Right cardiac atrium (tissue), 5 donors: ENCODE results near the gene PGLYRP3. TPM values are rescaled to one million over a fixed set of nuclear protein-coding genes. Genes with fewer than 3 reads are reported as not detected.

Experiments
- ATAC-seq, 2 donors: fragments of 200-7000 bp; cut with Tn5 transposase; one replicate each; pipeline versions ENCODE4 v1.8.0 to v1.9.1; 2020; ENCODE audit warnings: moderate library complexity in 2 of 2, mild to moderate bottlenecking in 1 of 2
- DNase-seq, 3 donors: peaks; one replicate each; pipeline ENCODE4 v3.0.0-alpha.2; 2020
- H3K27ac ChIP-seq: one replicate; pipeline ENCODE4 v1.5.1; 2013; ENCODE audit warnings: mild to moderate bottlenecking, low read length, control low read depth, moderate library complexity
- H3K27me3 ChIP-seq: one replicate; pipeline ENCODE4 v1.6.1; 2013; ENCODE audit not compliant: control insufficient read depth, insufficient read depth
- H3K4me1 ChIP-seq: one replicate; pipeline ENCODE4 v1.6.1; 2013; ENCODE audit warnings: low read length; ENCODE audit not compliant: control insufficient read depth, insufficient read depth
- H3K4me3 ChIP-seq: one replicate; pipeline ENCODE4 v1.5.1; 2013; ENCODE audit warnings: low read length, control low read depth
- H3K9me3 ChIP-seq: one replicate; pipeline ENCODE4 v1.6.1; 2013; ENCODE audit warnings: low read length; ENCODE audit not compliant: control insufficient read depth
- WGBS: extraction: QIAGEN DNeasy Blood & Tissue Kit; methylation state at CpG from one replicate; pipeline ENCODE4 v1.1.7; 2013; 5-methylcytosine and 5-hydroxymethylcytosine counted together
- intact Hi-C, 4 donors: fragments of 100-400 bp; cut with DNase I; formaldehyde crosslinking; loops; one replicate each; pipeline versions ENCODE4 v1.11.0 to v1.14.0; 2022 to 2023
- polyA plus RNA-seq: library from polyadenylated mRNA; stranded (reverse); fragments of 200-250 nt; gene quantifications from one replicate; pipeline ENCODE4 v1.2.3, GENCODE V29; 2013
- total RNA-seq, 4 donors: library from RNA; stranded (reverse); fragmentation: NEBNext Ultra II Directional; extraction: Animal tissue kit (Norgen Biotek cat#: 25700); gene quantifications; one replicate each; pipeline ENCODE4 v1.2.1, GENCODE V29; 2021
- donor health status: healthy with polysubstance abuse.
- donor health status: DM: no; HTN: yes; CAD: no.
- donor health status: DM: no; HTN: no; CAD: no.
- donor health status: DM: no; HTN: yes; CAD: no; lungs with severe emphysema.
- donor health status: DM: yes; HTN: yes; CAD: no.

Gene PGLYRP3
- total and polyA plus RNA-seq, 5 donors = not detected

DNA sequence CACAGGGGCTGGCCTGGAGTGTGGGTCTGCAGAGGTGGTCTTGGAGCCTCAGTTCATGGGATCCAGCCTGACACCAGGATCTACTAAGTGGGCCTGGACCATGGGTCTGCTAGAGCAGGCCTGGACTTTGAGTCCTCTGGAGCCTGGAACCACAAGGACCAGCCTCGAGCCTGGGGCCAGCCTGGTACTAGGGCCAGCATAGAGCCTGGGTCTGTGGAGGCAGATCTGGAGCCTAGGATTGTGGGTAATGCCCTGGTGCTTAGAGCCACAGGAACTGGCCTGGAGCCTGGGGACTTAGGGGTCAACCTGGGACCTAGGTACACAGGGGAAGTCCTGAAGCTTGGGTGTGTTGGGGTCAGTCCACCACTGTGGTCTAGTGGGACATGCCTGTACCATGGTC lies 40.6 kb downstream of the PGLYRP3 start:
- H3K27ac ChIP-seq = no peak overlapping the region
- WGBS = 85% methylated on average over 1 of the region's 1 CpG
- H3K4me3 ChIP-seq = no peak overlapping the region
- H3K27me3 ChIP-seq = no peaks in the 10 kb centered on the region
- ATAC-seq = peak in 1 of 2 donors; percentile 31
- H3K9me3 ChIP-seq = no peaks in the 10 kb centered on the region
- no peaks in the 10 kb centered on the region for H3K4me1 ChIP-seq
- intact Hi-C loops = no loop called here
- no peak for DNase-seq

DNA sequence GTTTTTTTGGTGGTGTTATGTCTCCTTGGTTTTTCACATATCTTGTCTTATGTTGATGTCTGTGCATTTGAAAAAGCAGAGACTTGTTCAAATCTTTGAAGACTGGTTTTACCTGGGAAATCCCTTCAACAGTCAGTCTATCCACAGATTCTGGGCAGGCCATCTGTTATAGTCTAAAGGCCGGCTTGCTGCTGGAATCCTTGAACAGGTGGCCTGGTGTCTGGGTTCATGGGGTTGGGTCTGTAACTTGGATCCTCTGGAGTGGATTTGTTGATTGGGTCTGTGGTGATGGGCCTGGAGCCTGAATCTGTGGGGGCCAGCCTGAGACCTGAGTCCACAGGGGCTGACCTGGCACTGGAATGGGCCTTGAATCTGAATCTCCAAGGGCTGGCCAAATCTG lies 41.0 kb downstream of the PGLYRP3 start:
- no peak for DNase-seq
- no peak overlapping the region for H3K4me3 ChIP-seq
- H3K9me3 ChIP-seq = no peaks in the 10 kb centered on the region
- H3K4me1 ChIP-seq = no peaks in the 10 kb centered on the region
- intact Hi-C loops = no loop called here
- 51% methylated on average over 1 of the region's 1 CpG for WGBS
- H3K27me3 ChIP-seq = no peaks in the 10 kb centered on the region
- H3K27ac ChIP-seq = no peak overlapping the region
- no peak for ATAC-seq

- Histone ChIP-seq H3K4me1 (peaks cover 3% of the 10 kb centered on the region), H3K4me3 (no peak overlapping the region), H3K27ac (no peak overlapping the region), H3K27me3 (no peaks in the 10 kb centered on the region), H3K9me3 (no peaks in the 10 kb centered on the region)
- WGBS = 82% methylated on average over 1 of the region's 1 CpG
- DNase-seq = no peak
- intact Hi-C loops = no loop called here
- ATAC-seq = no peak
These were observed 47.3 kb downstream of the PGLYRP3 start for GRCh38 chr1:153265457-153265856.

DNA sequence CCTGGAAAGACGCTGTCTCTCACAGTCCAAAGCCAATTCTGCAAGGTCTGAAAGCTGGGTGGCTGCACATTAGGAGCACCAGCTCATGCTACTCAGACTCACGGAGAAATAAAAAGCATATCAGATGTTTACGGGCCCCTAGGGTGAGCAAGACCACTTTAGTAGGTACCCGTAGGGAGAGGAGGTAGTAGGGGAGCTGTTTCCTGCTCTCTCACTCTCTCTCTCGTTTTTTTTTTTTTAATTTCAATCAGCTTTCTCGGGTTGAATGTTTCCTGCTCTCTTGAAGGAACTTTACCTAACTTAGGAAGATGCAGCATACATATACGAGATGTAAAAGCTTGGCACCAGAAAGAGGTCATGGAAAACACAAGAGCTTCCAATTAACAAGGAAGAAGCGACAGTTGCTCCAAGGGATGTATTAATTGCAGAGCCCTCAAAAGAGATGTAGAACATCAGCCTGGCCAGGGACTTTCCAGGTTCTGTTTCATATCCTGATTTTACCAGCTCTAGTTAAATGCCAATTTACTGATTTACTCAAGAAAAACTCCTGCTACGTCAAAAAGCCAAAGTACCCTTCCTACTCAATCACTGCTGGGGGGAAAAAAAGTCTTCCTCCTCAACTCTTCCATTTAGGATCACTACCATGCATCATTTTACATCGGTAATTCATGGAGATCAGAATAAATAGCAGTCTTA lies 50.1 kb downstream of the PGLYRP3 start:
- no peak for DNase-seq
- H3K27me3 ChIP-seq = no peaks in the 10 kb centered on the region
- no peaks in the 10 kb centered on the region for H3K9me3 ChIP-seq
- H3K4me3 ChIP-seq = no peak overlapping the region
- 50% methylated on average over 10 of the region's 10 CpGs for WGBS
- H3K4me1 ChIP-seq = peaks cover 3% of the 10 kb centered on the region
- no peak overlapping the region for H3K27ac ChIP-seq
- intact Hi-C loops = no loop called here
- no peak for ATAC-seq

GRCh38 chr1:153262070-153262366 lies 50.7 kb downstream of the PGLYRP3 start:
- WGBS = 53% methylated on average over 6 of the region's 6 CpGs
- Histone ChIP-seq H3K27ac (no peak overlapping the region), H3K27me3 (no peaks in the 10 kb centered on the region), H3K4me1 (peaks cover 3% of the 10 kb centered on the region), H3K9me3 (no peaks in the 10 kb centered on the region), H3K4me3 (no peak overlapping the region)
- ATAC-seq (no peak), DNase-seq (no peak)
- intact Hi-C loops = no loop called here

DNA sequence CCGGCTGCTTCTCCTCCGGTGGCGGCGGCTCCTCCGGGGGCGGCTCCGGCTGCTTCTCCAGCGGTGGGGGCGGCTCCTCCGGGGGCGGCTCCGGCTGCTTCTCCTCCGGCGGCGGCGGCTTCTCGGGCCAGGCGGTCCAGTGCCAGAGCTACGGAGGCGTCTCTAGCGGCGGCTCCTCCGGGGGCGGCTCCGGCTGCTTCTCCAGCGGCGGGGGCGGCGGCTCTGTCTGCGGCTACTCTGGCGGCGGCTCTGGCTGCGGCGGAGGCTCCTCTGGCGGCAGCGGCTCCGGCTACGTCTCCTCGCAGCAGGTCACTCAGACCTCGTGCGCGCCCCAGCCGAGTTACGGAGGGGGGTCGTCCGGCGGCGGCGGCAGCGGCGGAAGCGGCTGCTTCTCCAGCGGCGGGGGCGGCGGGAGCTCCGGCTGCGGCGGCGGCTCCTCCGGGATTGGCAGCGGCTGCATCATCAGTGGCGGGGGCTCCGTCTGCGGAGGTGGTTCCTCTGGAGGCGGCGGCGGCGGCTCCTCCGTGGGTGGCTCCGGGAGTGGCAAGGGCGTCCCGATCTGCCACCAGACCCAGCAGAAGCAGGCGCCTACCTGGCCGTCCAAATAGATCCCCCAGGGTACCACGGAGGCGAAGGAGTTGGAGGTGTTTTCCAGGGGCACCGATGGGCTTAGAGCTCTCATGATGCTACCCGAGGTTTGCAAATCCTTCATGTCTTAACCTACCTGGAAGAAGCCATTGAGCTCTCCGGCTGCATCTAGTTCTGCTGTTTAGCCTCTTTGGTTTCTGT lies 51.3 kb downstream of the PGLYRP3 start:
- Histone ChIP-seq H3K27me3 (no peaks in the 10 kb centered on the region), H3K4me3 (peak overlapping the region; percentile 56), H3K27ac (no peak overlapping the region), H3K4me1 (peaks cover 3% of the 10 kb centered on the region), H3K9me3 (no peaks in the 10 kb centered on the region)
- WGBS = 5% methylated on average over 77 of the region's 80 CpGs
- ATAC-seq = peak; percentile 74 to 85
- intact Hi-C loops = no loop called here
- peak; percentile 54 to 81 (median 74) for DNase-seq

DNA sequence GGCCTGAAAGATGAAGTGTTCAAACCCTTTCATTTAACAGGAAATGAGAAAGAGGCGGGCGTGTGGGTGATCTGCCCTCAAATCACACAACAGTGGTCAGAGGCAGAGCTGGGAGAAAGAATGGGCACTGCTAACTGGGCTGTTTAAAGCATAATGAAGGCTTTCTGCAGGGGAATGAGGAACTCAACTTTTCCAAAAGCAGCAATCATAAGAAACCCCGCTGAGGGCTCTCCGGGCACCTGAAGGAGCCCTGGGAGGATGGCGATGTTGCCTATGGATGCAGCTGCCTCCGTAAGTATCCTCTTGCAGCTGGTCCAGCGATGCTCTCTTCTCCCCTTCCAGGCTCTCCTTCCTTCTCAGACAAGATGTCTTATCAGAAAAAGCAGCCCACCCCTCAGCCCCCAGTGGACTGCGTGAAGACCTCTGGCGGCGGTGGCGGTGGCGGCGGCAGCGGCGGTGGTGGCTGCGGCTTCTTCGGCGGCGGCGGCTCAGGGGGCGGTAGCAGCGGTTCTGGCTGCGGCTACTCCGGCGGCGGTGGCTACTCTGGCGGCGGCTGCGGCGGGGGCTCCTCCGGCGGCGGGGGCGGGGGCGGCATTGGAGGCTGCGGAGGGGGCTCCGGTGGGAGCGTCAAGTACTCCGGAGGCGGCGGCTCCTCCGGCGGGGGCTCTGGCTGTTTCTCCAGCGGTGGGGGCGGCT lies 52.0 kb downstream of the PGLYRP3 start:
- no peaks in the 10 kb centered on the region for H3K9me3 ChIP-seq
- peak overlapping the region; percentile 56 for H3K4me3 ChIP-seq
- intact Hi-C loops = no loop called here
- peaks cover 3% of the 10 kb centered on the region for H3K4me1 ChIP-seq
- no peaks in the 10 kb centered on the region for H3K27me3 ChIP-seq
- 6% methylated on average over 45 of the region's 45 CpGs for WGBS
- H3K27ac ChIP-seq = no peak overlapping the region
- DNase-seq (peak; percentile 25 to 59 (median 43)), ATAC-seq (peak; percentile 23 to 24)

GRCh38 chr1:153259387-153259786 lies 53.4 kb downstream of the PGLYRP3 start, which contains the start of gene LORICRIN:
Gene LORICRIN, plus strand, starts transcription at chr1:153259687. Its CDS starts 1,263 bp downstream, at chr1:153260950.
- intact Hi-C loops = no loop called here
- DNase-seq = no peak
- 80% methylated on average over 3 of the region's 3 CpGs for WGBS
- Histone ChIP-seq H3K27ac (no peak within 1 kb of the TSS), H3K4me3 (no peak within 1 kb of the TSS), H3K27me3 (no peaks in the 10 kb centered on the region), H3K9me3 (no peaks in the 10 kb centered on the region), H3K4me1 (peaks cover 3% of the 10 kb centered on the region)
- ATAC-seq = no peak

- intact Hi-C loops = no loop called here
- 57% methylated on average over 1 of the region's 1 CpG for WGBS
- Histone ChIP-seq H3K27ac (no peak overlapping the region), H3K27me3 (no peaks in the 10 kb centered on the region), H3K4me1 (no peaks in the 10 kb centered on the region), H3K4me3 (no peak overlapping the region), H3K9me3 (no peaks in the 10 kb centered on the region)
- ATAC-seq = no peak
- DNase-seq = no peak
These were observed 59.1 kb downstream of the PGLYRP3 start for GRCh38 chr1:153253693-153254092.

GRCh38 chr1:153253076-153253475 lies 59.7 kb downstream of the PGLYRP3 start:
- no peaks in the 10 kb centered on the region for H3K9me3 ChIP-seq
- ATAC-seq = no peak
- no peak overlapping the region for H3K27ac ChIP-seq
- H3K4me1 ChIP-seq = no peaks in the 10 kb centered on the region
- 40% methylated on average over 2 of the region's 2 CpGs for WGBS
- intact Hi-C loops = no loop called here
- H3K27me3 ChIP-seq = no peaks in the 10 kb centered on the region
- DNase-seq = no peak
- no peak overlapping the region for H3K4me3 ChIP-seq

- H3K4me3 ChIP-seq = no peak overlapping the region
- intact Hi-C loops = no loop called here
- no peak overlapping the region for H3K27ac ChIP-seq
- no peaks in the 10 kb centered on the region for H3K9me3 ChIP-seq
- ATAC-seq = no peak
- no peaks in the 10 kb centered on the region for H3K4me1 ChIP-seq
- 86% methylated on average over 4 of the region's 4 CpGs for WGBS
- no peak for DNase-seq
- H3K27me3 ChIP-seq = no peaks in the 10 kb centered on the region
These were observed 60.8 kb downstream of the PGLYRP3 start for GRCh38 chr1:153251988-153252387.
